RWPE1 (cell line): ENCODE data around the gene SLC2A9.

Experiments used
- CTCF ChIA-PET: fragments of 350-600 bp; sonication (Branson Sonifier 250); formaldehyde crosslinking; extraction: SDS; loops from one replicate; lab custom pipeline; 2021; lab: Yijun Ruan, JAX
- POLR2A ChIA-PET: fragments of 400-600 bp; formaldehyde crosslinking; extraction: SDS; loops from one replicate; lab custom pipeline; 2020; ENCODE audit warnings: antibody characterized with exemption; ENCODE audit not compliant: low non-redundant PET; lab: Yijun Ruan, JAX
- DNase-seq: peaks from one replicate; pipeline ENCODE4 v3.0.0; 2012; ENCODE audit warnings: low spot score
- H3K27ac ChIP-seq: fragments of 450-650 bp; 2 replicates; pipeline ENCODE4 v1.5.1; 2017
- CTCF ChIP-seq: fragments of 450-650 bp; conservative IDR thresholded peaks from 2 replicates; pipeline ENCODE4 v1.5.1; 2017; ENCODE audit warnings: low read depth, mild to moderate bottlenecking

SLC2A9 gene

GRCh38 chr4:9977518-9978031 lies 43.7 kb downstream of the SLC2A9 start:
- ChIA-PET CTCF (no interaction called here), POLR2A (no interaction called here)
- no peak overlapping the region for H3K27ac ChIP-seq
- DNase-seq, result no peak
- TF ChIP-seq CTCF, result no peak

- ChIA-PET CTCF (no interaction called here), POLR2A (no interaction called here)
- no peak for TF ChIP-seq CTCF
- DNase-seq, result no peak
- H3K27ac ChIP-seq, result no peak overlapping the region
Measured at GRCh38 chr4:9976781-9977180, 44.5 kb downstream of the SLC2A9 start.

GRCh38 chr4:9976293-9976692 lies 45.0 kb downstream of the SLC2A9 start:
- TF ChIP-seq CTCF, result no peak
- no peak for DNase-seq
- no peak overlapping the region for H3K27ac ChIP-seq
- CTCF ChIA-PET, result no interaction called here
- POLR2A ChIA-PET, result no interaction called here

- CTCF ChIA-PET, result no interaction called here
- DNase-seq, result no peak
- no peak overlapping the region for H3K27ac ChIP-seq
Measured at GRCh38 chr4:9971711-9972110, 49.6 kb downstream of the SLC2A9 start.

GRCh38 chr4:9970399-9971011 lies 50.8 kb downstream of the SLC2A9 start:
- TF ChIP-seq CTCF, result no peak
- no peak for DNase-seq
- CTCF ChIA-PET, result no interaction called here
- no peak overlapping the region for H3K27ac ChIP-seq
- POLR2A ChIA-PET, result no interaction called here

More at GRCh38 chr4:9971711-9972110, 49.6 kb downstream of the SLC2A9 start:
- POLR2A ChIA-PET, result no interaction called here
- no peak for TF ChIP-seq CTCF

- ChIA-PET CTCF (no interaction called here), POLR2A (no interaction called here)
- TF ChIP-seq CTCF, result no peak
- H3K27ac ChIP-seq, result no peak overlapping the region
- no peak for DNase-seq
Measured at GRCh38 chr4:9969526-9970398, 51.5 kb downstream of the SLC2A9 start.
